GM21723 (cell line): Measurements from ENCODE around the gene RNF38.
A peak's percentile ranks its signal among the peaks of the same experiment; 100 is the strongest.
"Not testable (repeated sequence)": the region's sequence is repeated elsewhere in the genome, so short reads cannot be mapped to it uniquely, and the experiment has no call there.

Source experiments
- ATAC-seq: cut with Tn5 transposase; IDR thresholded peaks from one replicate; pipeline ENCODE4 v1.9.1; 2021; ENCODE audit warnings: mild to moderate bottlenecking, moderate library complexity; ENCODE audit not compliant: unreplicated experiment

RNF38 gene

GRCh38 chr9:36409076-36409475 is 9.0 kb upstream of the RNF38 start:
- ATAC-seq = not testable (repeated sequence)

- peak; percentile 67 for ATAC-seq
Observed at GRCh38 chr9:36407122-36407723, 7.2 kb upstream of the RNF38 start.

GRCh38 chr9:36402536-36402935 is 2.5 kb upstream of the RNF38 start:
- no peak for ATAC-seq

GRCh38 chr9:36401897-36402480 is 1.9 kb upstream of the RNF38 start:
- no peak for ATAC-seq

- peak; percentile 64 for ATAC-seq
Observed at GRCh38 chr9:36401164-36401740, 1.2 kb upstream of the RNF38 start.

- ATAC-seq = peak; percentile 65
Observed at GRCh38 chr9:36400332-36401163, 479 bp upstream of the RNF38 start.

GRCh38 chr9:36398745-36399144 is 1.3 kb downstream of the RNF38 start:
- no peak for ATAC-seq

GRCh38 chr9:36396985-36397384 is 3.1 kb downstream of the RNF38 start:
- no peak for ATAC-seq

GRCh38 chr9:36392489-36392888 is 7.6 kb downstream of the RNF38 start:
- no peak for ATAC-seq

- ATAC-seq = no peak
Observed at GRCh38 chr9:36389590-36389989, 10.5 kb downstream of the RNF38 start.

- ATAC-seq = not testable (repeated sequence)
Observed at GRCh38 chr9:36386396-36386965, 13.6 kb downstream of the RNF38 start.

- ATAC-seq = no peak
Observed at GRCh38 chr9:36382484-36382883, 17.6 kb downstream of the RNF38 start.

- no peak for ATAC-seq
Observed at GRCh38 chr9:36364577-36364976, 35.5 kb downstream of the RNF38 start.

GRCh38 chr9:36363448-36363847 is 36.6 kb downstream of the RNF38 start:
- no peak for ATAC-seq

GRCh38 chr9:36358486-36358885 is 41.6 kb downstream of the RNF38 start:
- ATAC-seq = no peak

GRCh38 chr9:36357639-36358038 is 42.4 kb downstream of the RNF38 start:
- ATAC-seq = no peak

- no peak for ATAC-seq
Observed at GRCh38 chr9:36346569-36346968, 53.5 kb downstream of the RNF38 start.

GRCh38 chr9:36345103-36345846 is 54.8 kb downstream of the RNF38 start:
- ATAC-seq = no peak

- ATAC-seq = no peak
Observed at GRCh38 chr9:36341936-36342577, 58.0 kb downstream of the RNF38 start.

GRCh38 chr9:36337865-36338264 is 62.2 kb downstream of the RNF38 start:
- no peak for ATAC-seq
